ENCODE results near the gene TDRD12. TPM values are rescaled to one million over a fixed set of nuclear protein-coding genes. Genes with fewer than 3 reads are reported as not detected.

TDRD12 gene
- total RNA-seq, 1 experiment from 2014 or later, result 0.33 TPM

DNA sequence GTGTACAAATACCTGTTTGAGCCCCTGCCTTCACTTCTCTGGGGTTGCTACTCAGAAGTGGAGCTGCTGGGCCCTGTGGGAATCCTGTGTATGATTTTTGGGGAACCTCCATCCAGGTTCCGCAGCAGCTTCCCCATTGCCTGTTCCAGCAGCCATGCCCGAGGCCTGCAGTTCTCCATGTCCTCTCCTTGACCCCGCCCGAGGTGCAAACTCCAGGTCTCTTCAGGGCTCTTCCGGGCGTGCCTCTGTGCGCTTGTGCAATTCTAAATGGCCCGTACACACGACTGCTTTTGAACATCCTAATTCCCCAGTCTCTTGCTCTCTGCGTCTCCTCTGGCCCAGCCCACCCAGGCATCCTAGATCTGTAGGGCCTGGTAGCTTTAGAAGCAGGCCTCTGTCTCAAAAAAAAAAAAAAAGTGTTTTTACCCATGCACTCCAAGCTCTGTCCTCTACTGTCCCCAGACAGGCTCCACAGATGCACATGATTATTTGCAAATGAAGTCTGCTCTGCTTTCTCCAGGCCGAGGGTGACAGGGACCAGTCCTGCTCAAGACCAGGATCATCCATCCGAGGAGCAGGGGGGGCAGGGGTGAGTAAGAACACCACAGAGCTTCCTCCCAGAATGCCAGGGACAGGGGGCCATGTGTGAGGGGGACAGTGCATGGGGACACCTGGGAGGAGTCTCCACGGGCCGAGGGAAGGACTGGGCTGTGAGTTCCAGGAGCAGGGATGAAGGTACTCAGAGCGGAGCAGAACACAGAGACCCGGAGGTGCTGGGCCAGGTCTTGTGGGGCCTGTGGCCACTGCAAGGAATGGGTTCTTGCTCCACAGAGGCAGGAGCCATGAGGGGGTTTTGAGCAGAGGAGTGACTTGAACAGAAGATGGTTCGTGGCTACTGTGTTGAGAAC lies 98.3 kb downstream of the TDRD12 start:
- H3K9me3 ChIP-seq (ENCODE audit: control insufficient read depth, insufficient read depth, low read depth, low read length), result no peaks in the 10 kb centered on the region
- H3K4me1 ChIP-seq (ENCODE audit: control insufficient read depth, insufficient read depth, low read length), result no peaks in the 10 kb centered on the region
- ChIA-PET POLR2A (no interaction called here), CTCF (interaction anchor here (0.6 to 0.7 kb wide), 2 partner anchors 37 to 188 kb away, joined by 3 read pairs; no protein-coding TSS in a partner anchor)
- H3K4me3 ChIP-seq (ENCODE audit: low read depth in 2 of 2, low read length in 2 of 2), result no peak overlapping the region
- DNase-seq (ENCODE audit: low read depth, low spot score) (no peak), ATAC-seq (no peak)
- H3K27ac ChIP-seq (ENCODE audit: low read length), result no peak overlapping the region
- no peaks in the 10 kb centered on the region for H3K36me3 ChIP-seq (ENCODE audit: control insufficient read depth, insufficient read depth, low read length)
- BruUV-seq (replicated peaks), result no TSS peak
- H3K27me3 ChIP-seq (ENCODE audit: control insufficient read depth, insufficient read depth, low read length), result no peaks in the 10 kb centered on the region
- no peak for TF ChIP-seq POLR2AphosphoS5 (IDR thresholded peaks at IDR 0.05; ENCODE audit: low read depth, low read length)
- TF ChIP-seq, protein P1, sequence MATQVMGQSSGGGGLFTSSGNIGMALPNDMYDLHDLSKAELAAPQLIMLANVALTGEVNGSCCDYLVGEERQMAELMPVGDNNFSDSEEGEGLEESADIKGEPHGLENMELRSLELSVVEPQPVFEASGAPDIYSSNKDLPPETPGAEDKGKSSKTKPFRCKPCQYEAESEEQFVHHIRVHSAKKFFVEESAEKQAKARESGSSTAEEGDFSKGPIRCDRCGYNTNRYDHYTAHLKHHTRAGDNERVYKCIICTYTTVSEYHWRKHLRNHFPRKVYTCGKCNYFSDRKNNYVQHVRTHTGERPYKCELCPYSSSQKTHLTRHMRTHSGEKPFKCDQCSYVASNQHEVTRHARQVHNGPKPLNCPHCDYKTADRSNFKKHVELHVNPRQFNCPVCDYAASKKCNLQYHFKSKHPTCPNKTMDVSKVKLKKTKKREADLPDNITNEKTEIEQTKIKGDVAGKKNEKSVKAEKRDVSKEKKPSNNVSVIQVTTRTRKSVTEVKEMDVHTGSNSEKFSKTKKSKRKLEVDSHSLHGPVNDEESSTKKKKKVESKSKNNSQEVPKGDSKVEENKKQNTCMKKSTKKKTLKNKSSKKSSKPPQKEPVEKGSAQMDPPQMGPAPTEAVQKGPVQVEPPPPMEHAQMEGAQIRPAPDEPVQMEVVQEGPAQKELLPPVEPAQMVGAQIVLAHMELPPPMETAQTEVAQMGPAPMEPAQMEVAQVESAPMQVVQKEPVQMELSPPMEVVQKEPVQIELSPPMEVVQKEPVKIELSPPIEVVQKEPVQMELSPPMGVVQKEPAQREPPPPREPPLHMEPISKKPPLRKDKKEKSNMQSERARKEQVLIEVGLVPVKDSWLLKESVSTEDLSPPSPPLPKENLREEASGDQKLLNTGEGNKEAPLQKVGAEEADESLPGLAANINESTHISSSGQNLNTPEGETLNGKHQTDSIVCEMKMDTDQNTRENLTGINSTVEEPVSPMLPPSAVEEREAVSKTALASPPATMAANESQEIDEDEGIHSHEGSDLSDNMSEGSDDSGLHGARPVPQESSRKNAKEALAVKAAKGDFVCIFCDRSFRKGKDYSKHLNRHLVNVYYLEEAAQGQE (IDR thresholded peaks at IDR 0.05; ENCODE audit: insufficient read depth in 1 of 2, low read depth in 2 of 2, low read length in 1 of 2), result no peak
- TF ChIP-seq SIN3A (IDR thresholded peaks at IDR 0.05; ENCODE audit: borderline replicate concordance, insufficient read depth, low read depth, low read length), result no peak
- TF ChIP-seq, protein P2, sequence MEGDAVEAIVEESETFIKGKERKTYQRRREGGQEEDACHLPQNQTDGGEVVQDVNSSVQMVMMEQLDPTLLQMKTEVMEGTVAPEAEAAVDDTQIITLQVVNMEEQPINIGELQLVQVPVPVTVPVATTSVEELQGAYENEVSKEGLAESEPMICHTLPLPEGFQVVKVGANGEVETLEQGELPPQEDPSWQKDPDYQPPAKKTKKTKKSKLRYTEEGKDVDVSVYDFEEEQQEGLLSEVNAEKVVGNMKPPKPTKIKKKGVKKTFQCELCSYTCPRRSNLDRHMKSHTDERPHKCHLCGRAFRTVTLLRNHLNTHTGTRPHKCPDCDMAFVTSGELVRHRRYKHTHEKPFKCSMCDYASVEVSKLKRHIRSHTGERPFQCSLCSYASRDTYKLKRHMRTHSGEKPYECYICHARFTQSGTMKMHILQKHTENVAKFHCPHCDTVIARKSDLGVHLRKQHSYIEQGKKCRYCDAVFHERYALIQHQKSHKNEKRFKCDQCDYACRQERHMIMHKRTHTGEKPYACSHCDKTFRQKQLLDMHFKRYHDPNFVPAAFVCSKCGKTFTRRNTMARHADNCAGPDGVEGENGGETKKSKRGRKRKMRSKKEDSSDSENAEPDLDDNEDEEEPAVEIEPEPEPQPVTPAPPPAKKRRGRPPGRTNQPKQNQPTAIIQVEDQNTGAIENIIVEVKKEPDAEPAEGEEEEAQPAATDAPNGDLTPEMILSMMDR (IDR thresholded peaks at IDR 0.05), result no peak
- no peak for TF ChIP-seq TCF7L2 (IDR thresholded peaks at IDR 0.05; ENCODE audit: low read depth, low read length)
- in situ Hi-C loops (cut with HindIII; ENCODE audit: low pct_unique_long_range_greater_than_20kb, low sequenced_read_pairs), result no loop called here
- intact Hi-C loops (cut with micrococcal nuclease; ENCODE audit: unreplicated experiment), result no loop called here

DNA sequence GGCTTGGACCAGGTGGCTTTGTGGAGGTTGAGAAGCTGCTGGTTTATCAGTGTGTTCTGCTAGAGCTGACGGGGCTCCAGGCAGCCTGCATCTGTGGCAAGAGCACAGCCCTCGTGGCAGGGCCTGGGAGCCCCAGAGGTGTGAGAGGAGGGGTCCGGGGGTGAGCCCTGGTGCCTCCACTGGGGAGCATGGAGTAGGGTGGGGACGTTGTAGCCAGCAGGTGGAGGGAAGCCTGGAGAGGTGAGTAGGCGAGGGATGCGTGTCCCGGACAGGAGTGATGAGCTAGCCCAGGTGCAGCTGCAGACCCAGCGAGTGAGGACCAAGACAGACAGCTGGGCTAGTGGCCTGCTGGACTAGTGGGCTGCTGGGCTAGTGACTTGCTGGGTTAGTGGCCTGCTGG lies 99.0 kb downstream of the TDRD12 start:
- ATAC-seq, result no peak
- Histone ChIP-seq H3K36me3 (ENCODE audit: control insufficient read depth, insufficient read depth, low read length) (no peaks in the 10 kb centered on the region), H3K4me3 (ENCODE audit: low read depth in 2 of 2, low read length in 2 of 2) (no peak overlapping the region), H3K9me3 (ENCODE audit: control insufficient read depth, insufficient read depth, low read depth, low read length) (no peaks in the 10 kb centered on the region), H3K27me3 (ENCODE audit: control insufficient read depth, insufficient read depth, low read length) (no peaks in the 10 kb centered on the region), H3K27ac (ENCODE audit: low read length) (no peak overlapping the region), H3K4me1 (ENCODE audit: control insufficient read depth, insufficient read depth, low read length) (no peaks in the 10 kb centered on the region)
- no TSS peak for BruUV-seq (replicated peaks)
- ChIA-PET CTCF (no interaction called here), POLR2A (interaction anchor here (0.6 kb wide), 1 partner anchor 83 kb away, joined by 4 read pairs; no protein-coding TSS in a partner anchor)
- TF ChIP-seq SIN3A (IDR thresholded peaks at IDR 0.05; ENCODE audit: borderline replicate concordance, insufficient read depth, low read depth, low read length) (no peak), POLR2AphosphoS5 (IDR thresholded peaks at IDR 0.05; ENCODE audit: low read depth, low read length) (no peak), TCF7L2 (IDR thresholded peaks at IDR 0.05; ENCODE audit: low read depth, low read length) (no peak)
- TF ChIP-seq, protein P1 (IDR thresholded peaks at IDR 0.05; ENCODE audit: insufficient read depth in 1 of 2, low read depth in 2 of 2, low read length in 1 of 2), result no peak
- TF ChIP-seq, protein P2 (IDR thresholded peaks at IDR 0.05), result no peak
- DNase-seq (ENCODE audit: low read depth, low spot score), result no peak
- intact Hi-C loops (cut with micrococcal nuclease; ENCODE audit: unreplicated experiment) (no loop called here), in situ Hi-C loops (cut with HindIII; ENCODE audit: low pct_unique_long_range_greater_than_20kb, low sequenced_read_pairs) (no loop called here)

Data from Panc1 (cell line).